MV-4-11 (cell line): ENCODE data around the gene ACTN1.

Experiments
- DNase-seq: peaks from one replicate; lab custom pipeline; 2025; lab: John Stamatoyannopoulos, UW

Gene ACTN1

DNA sequence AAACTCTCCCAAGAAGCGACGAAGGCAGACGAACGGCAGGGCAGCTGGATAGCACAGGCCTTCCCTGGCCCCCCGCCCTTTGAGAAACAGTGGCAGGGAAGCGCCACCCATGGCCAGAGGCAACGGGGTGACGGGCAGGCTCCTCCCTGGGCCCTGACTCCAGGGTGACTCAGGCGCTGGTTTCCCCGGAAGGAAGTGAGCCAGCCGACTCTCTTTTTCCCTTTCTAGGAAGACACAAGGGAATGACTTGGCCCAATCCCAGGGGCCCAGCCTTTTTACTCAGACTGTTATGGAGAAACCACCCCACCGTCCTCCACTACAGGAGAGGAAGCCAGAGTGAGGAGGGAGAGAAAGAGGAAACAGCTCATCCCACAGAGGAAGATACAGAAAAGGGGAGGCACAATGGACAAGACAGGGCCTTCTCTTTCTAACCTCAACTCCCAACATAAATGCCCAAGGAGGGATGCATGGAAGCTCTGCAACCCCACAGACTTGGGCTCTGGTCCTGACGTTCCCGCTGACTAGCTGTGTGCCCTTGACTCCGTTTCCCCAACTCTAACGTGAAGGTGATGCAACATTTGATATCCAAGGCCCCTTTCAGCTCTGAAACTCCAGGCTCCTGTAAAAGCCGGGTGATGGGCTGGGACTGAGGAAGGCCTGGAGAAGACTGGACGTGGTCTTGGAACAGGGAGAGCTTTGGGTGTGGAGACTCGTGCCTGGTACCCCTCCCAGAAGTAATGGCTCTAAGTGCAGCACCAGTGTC is 27.9 kb downstream of the ACTN1 start:
- DNase-seq = peak; percentile 82

- peak; percentile 85 for DNase-seq
These were observed 29.0 kb downstream of the ACTN1 start for GRCh38 chr14:68950111-68950510.

- DNase-seq = no peak
These were observed 29.5 kb downstream of the ACTN1 start for GRCh38 chr14:68949601-68949965.

GRCh38 chr14:68948686-68949600 is 30.2 kb downstream of the ACTN1 start:
- no peak for DNase-seq

- peak; percentile 77 for DNase-seq
These were observed 31.3 kb downstream of the ACTN1 start for GRCh38 chr14:68947802-68948201.

GRCh38 chr14:68946489-68946822 is 32.6 kb downstream of the ACTN1 start:
- DNase-seq = no peak

DNA sequence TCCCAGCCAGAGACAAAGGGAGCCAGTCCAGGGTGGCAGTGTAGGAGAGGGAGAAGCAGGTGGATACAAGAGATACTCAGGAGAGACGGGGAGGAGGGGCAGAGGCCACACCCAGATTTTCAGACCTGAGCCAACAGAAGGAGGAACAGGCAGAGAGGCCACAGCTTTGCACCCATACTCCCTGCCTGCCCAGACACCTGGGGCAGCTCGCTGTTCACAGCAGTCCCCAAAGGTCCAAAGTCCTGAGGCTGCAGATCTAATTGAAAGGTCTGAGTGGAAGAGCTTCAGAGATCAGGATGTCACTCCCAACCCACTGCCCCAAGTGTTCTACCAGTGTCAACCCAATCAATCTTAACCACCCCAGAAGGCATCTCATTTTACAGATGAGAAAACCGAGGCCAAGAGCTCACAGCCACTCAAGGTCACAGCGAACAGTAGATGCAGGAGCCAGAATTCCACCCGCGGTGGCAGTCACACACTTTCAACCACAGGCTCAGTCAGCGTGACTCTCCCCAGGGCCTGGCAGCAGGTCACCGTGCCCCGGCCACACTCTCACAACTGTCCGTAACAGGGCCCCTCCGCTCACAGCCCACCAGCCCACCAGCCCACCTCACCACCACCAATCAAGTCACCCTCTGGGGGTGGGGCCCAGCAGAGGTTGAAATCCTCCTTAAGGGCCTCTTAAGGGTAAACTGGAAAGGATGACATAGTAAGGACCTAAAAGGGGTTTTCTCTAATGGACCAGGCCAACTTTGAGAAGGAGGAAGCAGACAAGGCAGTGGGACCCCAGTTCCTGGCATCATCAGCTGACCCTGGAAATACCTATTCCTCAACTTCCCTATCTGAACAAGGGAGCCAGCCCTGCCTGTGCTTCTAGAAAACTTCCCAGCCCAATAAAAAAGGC is 33.3 kb downstream of the ACTN1 start:
- DNase-seq = no peak

GRCh38 chr14:68945190-68945584 is 33.9 kb downstream of the ACTN1 start:
- DNase-seq = no peak

DNA sequence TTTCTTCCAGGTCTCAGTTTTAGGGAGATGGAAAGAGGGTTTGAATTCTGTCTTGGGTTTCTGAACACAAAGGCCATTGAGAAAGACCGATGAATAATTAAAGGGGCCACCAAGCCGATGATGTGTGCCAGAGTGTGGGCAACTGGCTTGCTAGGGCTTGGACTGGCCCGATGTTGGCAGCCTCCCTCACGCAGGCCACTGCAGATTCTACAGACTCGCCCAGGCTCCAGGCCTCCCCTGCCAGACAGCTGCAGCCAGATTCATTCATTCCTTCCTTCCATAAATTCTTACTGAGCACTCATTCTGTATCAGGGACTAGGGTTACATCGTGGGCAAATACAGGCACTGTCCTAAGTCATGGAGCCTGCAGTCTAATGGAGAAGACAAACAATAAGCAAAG is 34.9 kb downstream of the ACTN1 start:
- no peak for DNase-seq

GRCh38 chr14:68943107-68943506 is 36.0 kb downstream of the ACTN1 start:
- no peak for DNase-seq

GRCh38 chr14:68942296-68943035 is 36.6 kb downstream of the ACTN1 start:
- DNase-seq = peak; percentile 19

- DNase-seq = no peak
These were observed 37.3 kb downstream of the ACTN1 start for GRCh38 chr14:68941820-68942219.

GRCh38 chr14:68940614-68941185 is 38.4 kb downstream of the ACTN1 start:
- no peak for DNase-seq

- no peak for DNase-seq
These were observed 39.0 kb downstream of the ACTN1 start for GRCh38 chr14:68939893-68940613.

DNA sequence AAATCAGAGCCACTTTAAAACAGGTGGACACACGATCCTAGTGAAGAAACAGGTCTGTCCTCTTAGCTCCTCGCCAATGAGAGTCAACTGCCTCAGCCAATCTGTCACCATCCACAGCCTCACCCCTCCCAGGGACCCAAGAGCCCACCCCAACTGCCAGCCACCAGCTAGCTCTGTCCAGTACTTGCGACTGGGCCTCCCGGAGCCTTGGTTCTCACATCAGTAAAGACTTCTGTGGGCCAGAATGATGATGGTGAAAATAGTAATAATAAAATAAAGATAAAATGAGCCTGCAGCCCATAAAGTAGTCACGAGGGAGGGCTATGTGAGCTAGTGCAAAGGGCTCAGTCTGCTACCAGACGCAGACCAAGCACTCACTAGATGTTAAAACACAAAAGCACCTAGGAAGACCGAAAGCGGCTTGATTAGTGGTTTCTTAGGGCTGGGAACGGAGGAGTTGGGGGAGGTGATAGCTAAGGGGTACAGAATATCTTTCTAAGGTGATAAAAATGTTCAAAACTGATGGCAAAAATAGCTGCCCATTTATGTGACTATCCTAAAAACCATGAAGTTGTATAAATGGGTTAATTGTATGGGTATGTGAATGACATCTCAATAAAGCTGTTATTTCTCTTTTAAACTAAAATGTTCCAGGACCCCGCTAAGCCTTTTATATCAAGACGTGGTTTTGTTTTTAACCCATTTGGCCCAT is 39.8 kb downstream of the ACTN1 start:
- no peak for DNase-seq

- DNase-seq = no peak
These were observed 40.6 kb downstream of the ACTN1 start for GRCh38 chr14:68938271-68939150.

DNA sequence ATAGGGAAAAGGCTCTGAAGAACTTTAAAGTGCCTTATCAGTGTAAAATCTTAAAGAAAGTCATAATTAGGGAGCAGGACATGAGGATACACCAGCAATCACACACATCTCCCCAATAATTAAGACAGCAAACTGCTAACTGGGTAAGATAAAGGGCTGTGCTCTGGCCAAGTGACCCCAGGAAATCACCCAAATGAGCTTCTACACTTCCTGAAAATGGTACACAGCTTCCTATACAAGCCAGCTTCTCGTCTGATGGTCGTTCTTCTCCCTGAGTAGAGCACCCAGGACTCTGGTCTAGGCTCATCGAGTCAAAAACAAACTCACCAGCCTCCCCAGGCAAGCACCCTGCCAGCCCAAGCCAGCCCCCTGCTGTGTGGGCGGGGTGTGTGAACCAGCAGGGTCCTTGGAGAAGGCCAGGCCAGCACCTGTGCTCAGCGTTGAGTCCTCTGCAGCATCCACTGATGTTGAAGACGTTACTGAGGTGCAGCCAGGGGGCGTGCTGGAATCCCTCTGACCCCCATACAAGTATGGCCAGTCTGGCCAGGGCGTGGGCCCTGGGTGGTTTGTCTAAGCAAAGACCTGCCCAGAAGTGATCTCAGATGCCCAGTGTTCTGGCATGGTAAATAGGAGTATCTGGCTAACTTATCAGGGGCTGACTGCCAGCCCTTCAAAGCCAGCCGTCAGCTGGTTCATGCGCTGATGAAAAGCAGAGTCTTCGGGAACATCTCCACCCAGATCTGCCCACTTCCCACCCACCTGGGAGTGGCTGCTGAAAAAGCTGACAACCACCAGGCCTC is 41.4 kb downstream of the ACTN1 start:
- DNase-seq = no peak

GRCh38 chr14:68936980-68937379 is 42.1 kb downstream of the ACTN1 start:
- DNase-seq = no peak
